ENCODE measurements around the gene C1QTNF12.

Gene C1QTNF12

DNA sequence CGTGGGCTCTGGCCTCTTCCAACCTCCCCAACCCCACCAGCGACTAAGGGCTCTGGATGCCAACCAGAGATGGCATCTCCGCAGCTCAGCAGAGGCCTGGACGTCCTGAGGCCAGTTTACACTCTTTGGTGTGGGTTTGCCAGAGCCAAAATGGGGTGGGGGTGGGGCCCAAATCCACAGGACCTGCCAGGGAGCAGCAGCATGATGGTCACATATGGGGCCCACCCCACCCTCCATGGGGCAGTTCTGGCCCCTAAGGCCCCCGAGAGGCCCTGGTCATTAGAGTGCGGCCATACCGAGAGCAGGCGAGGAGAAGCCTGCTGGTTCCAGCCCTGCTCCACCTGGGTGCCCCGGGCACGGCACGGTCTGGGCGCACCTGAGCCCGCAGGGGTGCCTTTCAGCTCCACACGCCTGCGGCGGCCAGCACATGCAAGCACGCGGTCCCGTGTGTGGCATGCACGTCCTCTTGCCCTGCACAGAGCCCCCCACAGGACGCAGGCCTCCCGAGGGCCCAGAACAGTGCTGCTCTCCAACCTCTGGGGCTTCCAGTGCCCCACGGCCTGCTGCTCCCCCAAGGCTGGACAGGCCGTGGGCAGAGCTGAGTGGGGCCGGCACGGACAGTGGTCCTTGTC lies 4.8 kb downstream of the C1QTNF12 start:
- Mint-ChIP-seq H3K27me3 (ENCODE audit: low read depth) (peaks cover 3% of the 10 kb centered on the region), H3K9me3 (no peaks in the 10 kb centered on the region), H3K36me3 (ENCODE audit: low read depth) (no peaks in the 10 kb centered on the region), H3K27ac (no peak overlapping the region), H3K4me3 (no peak overlapping the region), H3K4me1 (no peaks in the 10 kb centered on the region)
- TF ChIP-seq, protein P1, sequence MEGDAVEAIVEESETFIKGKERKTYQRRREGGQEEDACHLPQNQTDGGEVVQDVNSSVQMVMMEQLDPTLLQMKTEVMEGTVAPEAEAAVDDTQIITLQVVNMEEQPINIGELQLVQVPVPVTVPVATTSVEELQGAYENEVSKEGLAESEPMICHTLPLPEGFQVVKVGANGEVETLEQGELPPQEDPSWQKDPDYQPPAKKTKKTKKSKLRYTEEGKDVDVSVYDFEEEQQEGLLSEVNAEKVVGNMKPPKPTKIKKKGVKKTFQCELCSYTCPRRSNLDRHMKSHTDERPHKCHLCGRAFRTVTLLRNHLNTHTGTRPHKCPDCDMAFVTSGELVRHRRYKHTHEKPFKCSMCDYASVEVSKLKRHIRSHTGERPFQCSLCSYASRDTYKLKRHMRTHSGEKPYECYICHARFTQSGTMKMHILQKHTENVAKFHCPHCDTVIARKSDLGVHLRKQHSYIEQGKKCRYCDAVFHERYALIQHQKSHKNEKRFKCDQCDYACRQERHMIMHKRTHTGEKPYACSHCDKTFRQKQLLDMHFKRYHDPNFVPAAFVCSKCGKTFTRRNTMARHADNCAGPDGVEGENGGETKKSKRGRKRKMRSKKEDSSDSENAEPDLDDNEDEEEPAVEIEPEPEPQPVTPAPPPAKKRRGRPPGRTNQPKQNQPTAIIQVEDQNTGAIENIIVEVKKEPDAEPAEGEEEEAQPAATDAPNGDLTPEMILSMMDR (IDR thresholded peaks at IDR 0.05; ENCODE audit: unreplicated experiment in 3 of 3) = no peak

DNA sequence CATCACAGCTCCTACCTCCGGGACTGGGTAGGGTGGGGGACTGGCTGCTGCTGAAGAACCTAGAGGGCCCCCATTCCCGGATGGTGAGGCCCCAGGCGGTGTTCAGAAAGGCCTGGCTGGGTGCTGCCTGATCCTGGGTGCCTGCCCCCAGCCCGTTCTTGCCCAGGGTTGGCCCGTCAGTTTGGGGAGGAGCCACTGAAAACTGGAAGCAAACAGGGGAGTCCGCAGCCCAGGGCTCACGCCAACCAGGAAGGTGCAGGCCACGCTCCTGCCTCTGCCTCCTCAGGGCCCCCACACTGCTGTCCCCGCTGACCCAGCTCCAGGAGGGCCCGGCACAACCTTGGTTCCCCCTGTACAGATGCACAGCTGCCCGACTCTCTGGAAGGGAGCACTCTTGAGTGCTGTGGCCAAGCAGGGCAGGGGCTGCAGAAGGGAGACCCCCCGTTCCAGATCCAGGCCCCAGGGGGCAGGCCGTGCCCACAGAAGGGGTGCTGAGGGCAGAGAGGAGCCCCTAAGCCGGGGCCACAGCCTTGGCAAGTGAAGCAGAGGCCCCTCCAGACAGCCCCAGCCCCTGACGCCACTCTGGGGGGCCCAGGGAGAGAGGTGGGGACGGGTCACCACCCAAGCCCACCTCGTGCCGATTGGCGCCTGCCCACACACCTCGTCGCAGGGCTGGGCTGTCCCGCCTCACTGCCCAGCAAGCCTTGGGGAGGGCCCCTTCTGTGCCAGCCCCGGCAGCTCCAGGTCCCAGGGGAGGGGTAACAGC lies 5.5 kb downstream of the C1QTNF12 start:
- TF ChIP-seq, protein P1 (IDR thresholded peaks at IDR 0.05; ENCODE audit: unreplicated experiment in 3 of 3) = no peak
- H3K27ac Mint-ChIP-seq = no peak overlapping the region
- no peaks in the 10 kb centered on the region for H3K36me3 Mint-ChIP-seq (ENCODE audit: low read depth)
- H3K4me3 Mint-ChIP-seq = no peak overlapping the region
- H3K9me3 Mint-ChIP-seq = no peaks in the 10 kb centered on the region
- no peaks in the 10 kb centered on the region for H3K4me1 Mint-ChIP-seq
- peaks cover 4% of the 10 kb centered on the region for H3K27me3 Mint-ChIP-seq (ENCODE audit: low read depth)

DNA sequence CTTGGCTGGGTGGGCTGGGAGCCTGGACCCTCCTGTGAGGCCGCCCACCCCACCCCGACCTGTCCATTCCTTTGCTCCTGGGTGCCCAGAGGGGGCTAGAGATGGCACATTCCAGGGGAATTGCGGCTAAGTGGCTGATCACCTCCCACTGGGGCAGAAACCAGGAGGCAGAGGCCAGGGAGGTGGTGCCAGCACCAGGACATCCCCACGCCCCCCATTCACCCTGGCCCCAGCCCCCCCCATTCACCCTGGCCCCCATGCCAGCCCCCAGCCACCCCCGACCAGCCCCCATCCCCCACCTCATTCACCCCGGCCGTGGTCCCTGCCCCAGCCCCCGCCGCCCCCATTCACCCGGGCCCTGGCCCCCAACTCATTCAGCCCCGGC lies 6.2 kb downstream of the C1QTNF12 start:
- Mint-ChIP-seq H3K4me3 (no peak overlapping the region), H3K4me1 (no peaks in the 10 kb centered on the region), H3K27me3 (ENCODE audit: low read depth) (peaks cover 4% of the 10 kb centered on the region), H3K27ac (no peak overlapping the region), H3K36me3 (ENCODE audit: low read depth) (no peaks in the 10 kb centered on the region), H3K9me3 (no peaks in the 10 kb centered on the region)
- TF ChIP-seq, protein P1 (IDR thresholded peaks at IDR 0.05; ENCODE audit: unreplicated experiment in 3 of 3) = no peak

DNA sequence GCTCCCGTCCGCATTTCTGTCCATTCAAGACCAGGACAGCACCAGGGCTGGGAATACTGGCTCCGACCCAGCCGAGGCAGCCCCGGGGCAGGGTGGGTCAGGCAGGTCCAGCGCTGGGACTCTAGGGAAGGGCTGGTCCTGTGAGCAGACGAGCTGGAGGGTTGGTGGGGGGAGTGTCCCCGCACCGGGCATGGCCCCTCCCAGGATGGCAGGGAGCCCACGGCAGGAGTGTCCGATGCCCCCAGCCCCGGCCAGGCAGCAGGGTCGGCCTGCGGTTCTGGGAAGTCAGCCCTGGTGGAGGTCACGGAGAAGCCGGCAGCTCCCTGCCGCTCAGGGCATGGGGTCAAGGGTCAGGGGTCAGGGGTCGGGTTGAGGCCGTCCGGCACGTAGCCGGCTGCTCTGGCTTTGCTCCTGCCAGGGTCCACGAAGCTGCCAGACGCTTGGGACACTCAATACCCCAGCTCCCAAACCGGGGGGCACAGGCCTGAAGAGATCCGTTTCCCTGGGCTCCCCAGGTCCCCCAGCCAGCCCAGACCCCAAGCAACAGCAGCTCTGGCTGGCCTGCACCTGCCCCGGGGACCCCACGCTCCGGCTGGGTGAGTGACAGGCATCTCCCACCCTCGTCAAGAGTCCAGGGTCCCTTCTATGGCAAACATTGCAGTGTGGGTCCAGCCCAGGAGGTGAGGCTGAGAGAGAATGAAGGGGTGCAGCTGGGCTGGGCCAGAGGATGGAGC lies 6.7 kb downstream of the C1QTNF12 start:
- no peaks in the 10 kb centered on the region for H3K36me3 Mint-ChIP-seq (ENCODE audit: low read depth)
- H3K27me3 Mint-ChIP-seq (ENCODE audit: low read depth) = peaks cover 4% of the 10 kb centered on the region
- no peak overlapping the region for H3K4me3 Mint-ChIP-seq
- peaks cover under 1% of the 10 kb centered on the region for H3K4me1 Mint-ChIP-seq
- TF ChIP-seq, protein P1 (IDR thresholded peaks at IDR 0.05; ENCODE audit: unreplicated experiment in 3 of 3) = no peak
- no peak overlapping the region for H3K27ac Mint-ChIP-seq
- no peaks in the 10 kb centered on the region for H3K9me3 Mint-ChIP-seq

DNA sequence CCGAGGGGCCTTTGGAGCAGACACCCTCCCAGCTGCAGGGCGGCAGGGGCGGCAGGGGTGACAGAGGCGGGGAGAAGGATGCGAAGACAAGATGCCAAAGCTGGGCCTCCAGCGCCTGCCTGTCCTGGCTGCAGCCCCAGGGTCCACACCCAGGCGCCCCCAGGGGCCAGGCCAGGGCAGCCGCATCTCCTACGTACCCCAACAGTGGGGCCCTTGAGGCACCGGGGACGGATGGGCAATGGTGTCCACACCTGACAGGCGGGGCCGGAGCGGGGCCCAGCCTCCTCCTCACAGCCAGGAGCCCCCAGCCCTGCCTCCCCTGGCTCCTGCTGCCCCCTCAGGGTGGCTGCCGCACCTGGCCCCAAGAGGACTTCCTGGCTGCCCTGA lies 7.3 kb downstream of the C1QTNF12 start:
- H3K27ac Mint-ChIP-seq = no peak overlapping the region
- TF ChIP-seq, protein P1 (IDR thresholded peaks at IDR 0.05; ENCODE audit: unreplicated experiment in 3 of 3) = no peak
- H3K9me3 Mint-ChIP-seq = no peaks in the 10 kb centered on the region
- no peak overlapping the region for H3K4me3 Mint-ChIP-seq
- peaks cover 6% of the 10 kb centered on the region for H3K4me1 Mint-ChIP-seq
- H3K27me3 Mint-ChIP-seq (ENCODE audit: low read depth) = peaks cover 4% of the 10 kb centered on the region
- H3K36me3 Mint-ChIP-seq (ENCODE audit: low read depth) = peaks cover under 1% of the 10 kb centered on the region

Data from nephron (organoid).